ENCODE results near the gene STEAP3. TPM values are rescaled to one million over a fixed set of nuclear protein-coding genes. Genes with fewer than 3 reads are reported as not detected.

STEAP3 gene
- total RNA-seq, 1 donor from 2014 or later = 8.9 TPM

DNA sequence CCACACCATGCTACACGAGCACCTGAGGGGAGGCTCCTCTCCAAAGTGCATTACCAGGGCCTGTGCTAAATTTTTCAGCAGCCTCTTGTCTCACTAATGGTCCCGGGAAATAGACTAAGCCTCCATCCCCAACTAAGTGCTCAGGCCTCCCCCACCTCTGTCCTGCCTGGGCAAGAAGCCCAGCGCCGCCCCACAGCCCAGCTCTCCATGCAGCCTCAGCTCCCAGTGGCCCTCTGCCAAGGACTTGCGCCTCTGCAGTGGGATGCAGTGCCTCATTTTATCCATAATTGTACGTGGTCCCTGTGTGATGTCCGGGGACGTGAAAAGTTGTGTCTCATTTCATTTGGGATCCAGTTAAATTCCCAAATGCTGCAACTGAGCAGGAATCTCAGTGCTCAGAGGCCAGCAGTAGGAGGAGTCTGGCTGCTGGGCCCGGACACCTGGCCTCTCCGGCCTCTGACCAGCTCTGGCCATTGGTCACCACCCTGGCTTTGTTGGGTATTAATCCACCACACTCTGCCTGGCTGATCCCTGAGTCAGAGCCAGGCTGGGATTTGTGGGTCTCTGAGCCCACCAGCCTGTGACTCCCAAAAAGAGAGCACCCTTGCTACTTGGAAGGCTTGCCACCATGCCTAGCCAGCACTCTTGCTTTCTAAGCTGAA lies 11.4 kb upstream of the STEAP3 start:
- Histone ChIP-seq H3K4me3 (ENCODE audit: low read length in 3 of 3) (no peak overlapping the region), H3K9ac (ENCODE audit: low read depth in 1 of 3, low read length in 3 of 3) (no peak overlapping the region), H3K36me3 (ENCODE audit: control insufficient read depth in 3 of 3, insufficient read depth in 3 of 3, low read length in 3 of 3) (no peaks in the 10 kb centered on the region), H3K27ac (ENCODE audit: low read depth, low read length) (no peak overlapping the region), H3K27me3 (ENCODE audit: control insufficient read depth in 3 of 3, insufficient read depth in 3 of 3, low read length in 3 of 3) (peaks cover 0 to 2% (median 0%) of the 10 kb centered on the region in 3 donors), H3K4me1 (ENCODE audit: control insufficient read depth in 3 of 3, insufficient read depth in 3 of 3, low read length in 3 of 3) (no peaks in the 10 kb centered on the region), H3K9me3 (ENCODE audit: control insufficient read depth in 3 of 3, low read length in 3 of 3) (no peaks in the 10 kb centered on the region)

DNA sequence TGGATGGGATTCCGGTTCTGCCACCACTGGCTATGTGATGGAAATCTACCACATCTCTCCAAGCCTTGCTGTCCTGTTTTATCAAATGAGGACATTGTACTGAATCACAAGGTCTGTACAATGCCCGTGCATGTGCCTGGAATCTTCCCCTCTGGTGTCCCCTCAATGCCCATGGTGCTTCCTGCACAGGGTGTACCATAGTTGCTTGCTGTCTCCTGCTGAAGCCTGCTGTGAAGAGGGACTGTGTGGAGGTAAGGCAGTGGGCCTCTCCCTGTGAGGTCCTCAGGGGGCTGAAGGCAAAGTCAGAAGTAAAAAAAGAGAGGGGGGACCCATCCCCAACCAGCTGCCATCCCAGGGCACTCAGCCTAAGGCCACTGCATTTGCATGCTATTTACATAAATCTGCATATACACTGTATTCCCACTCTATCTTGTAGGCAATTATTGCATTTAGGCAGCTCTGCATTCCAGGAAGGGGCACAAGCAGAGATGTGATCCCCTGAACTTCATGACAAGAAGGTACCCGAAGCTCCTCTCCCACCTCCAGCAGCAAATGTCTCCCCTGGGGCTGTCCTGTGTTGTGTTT lies 9.1 kb upstream of the STEAP3 start:
- Histone ChIP-seq H3K4me3 (ENCODE audit: low read length in 3 of 3) (no peak overlapping the region), H3K9ac (ENCODE audit: low read depth in 1 of 3, low read length in 3 of 3) (no peak overlapping the region), H3K4me1 (ENCODE audit: control insufficient read depth in 3 of 3, insufficient read depth in 3 of 3, low read length in 3 of 3) (peaks cover 7 to 18% (median 12%) of the 10 kb centered on the region in 3 donors), H3K27ac (ENCODE audit: low read depth, low read length) (no peak overlapping the region), H3K27me3 (ENCODE audit: control insufficient read depth in 3 of 3, insufficient read depth in 3 of 3, low read length in 3 of 3) (peaks cover 0 to 2% (median 0%) of the 10 kb centered on the region in 3 donors), H3K9me3 (ENCODE audit: control insufficient read depth in 3 of 3, low read length in 3 of 3) (no peaks in the 10 kb centered on the region), H3K36me3 (ENCODE audit: control insufficient read depth in 3 of 3, insufficient read depth in 3 of 3, low read length in 3 of 3) (no peaks in the 10 kb centered on the region)

DNA sequence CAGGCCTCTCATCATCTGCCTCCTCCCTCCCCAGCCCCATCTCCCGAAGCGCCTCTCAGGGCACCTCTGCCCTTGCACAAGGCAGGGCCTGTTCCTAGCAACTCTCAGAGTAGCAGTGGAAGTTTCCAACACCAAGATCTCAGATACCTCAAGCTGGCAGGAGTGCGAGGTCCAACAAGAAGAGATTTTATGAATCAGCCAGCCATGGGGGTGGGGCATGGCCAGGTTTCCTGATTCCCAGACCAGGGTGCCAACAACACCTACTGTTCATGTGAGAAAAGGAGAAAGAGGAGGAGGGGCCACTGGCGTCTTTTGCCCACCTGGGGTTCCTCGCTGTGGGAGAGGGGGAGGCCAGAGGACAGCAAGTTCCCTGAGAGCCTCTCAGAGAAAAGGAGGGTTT lies 6.6 kb upstream of the STEAP3 start:
- Histone ChIP-seq H3K27me3 (ENCODE audit: control insufficient read depth in 3 of 3, insufficient read depth in 3 of 3, low read length in 3 of 3) (no peaks in the 10 kb centered on the region), H3K9ac (ENCODE audit: low read depth in 1 of 3, low read length in 3 of 3) (no peak overlapping the region), H3K4me1 (ENCODE audit: control insufficient read depth in 3 of 3, insufficient read depth in 3 of 3, low read length in 3 of 3) (peaks cover 7 to 19% (median 12%) of the 10 kb centered on the region in 3 donors), H3K27ac (ENCODE audit: low read depth, low read length) (no peak overlapping the region), H3K36me3 (ENCODE audit: control insufficient read depth in 3 of 3, insufficient read depth in 3 of 3, low read length in 3 of 3) (no peaks in the 10 kb centered on the region), H3K4me3 (ENCODE audit: low read length in 3 of 3) (no peak overlapping the region), H3K9me3 (ENCODE audit: control insufficient read depth in 3 of 3, low read length in 3 of 3) (no peaks in the 10 kb centered on the region)

DNA sequence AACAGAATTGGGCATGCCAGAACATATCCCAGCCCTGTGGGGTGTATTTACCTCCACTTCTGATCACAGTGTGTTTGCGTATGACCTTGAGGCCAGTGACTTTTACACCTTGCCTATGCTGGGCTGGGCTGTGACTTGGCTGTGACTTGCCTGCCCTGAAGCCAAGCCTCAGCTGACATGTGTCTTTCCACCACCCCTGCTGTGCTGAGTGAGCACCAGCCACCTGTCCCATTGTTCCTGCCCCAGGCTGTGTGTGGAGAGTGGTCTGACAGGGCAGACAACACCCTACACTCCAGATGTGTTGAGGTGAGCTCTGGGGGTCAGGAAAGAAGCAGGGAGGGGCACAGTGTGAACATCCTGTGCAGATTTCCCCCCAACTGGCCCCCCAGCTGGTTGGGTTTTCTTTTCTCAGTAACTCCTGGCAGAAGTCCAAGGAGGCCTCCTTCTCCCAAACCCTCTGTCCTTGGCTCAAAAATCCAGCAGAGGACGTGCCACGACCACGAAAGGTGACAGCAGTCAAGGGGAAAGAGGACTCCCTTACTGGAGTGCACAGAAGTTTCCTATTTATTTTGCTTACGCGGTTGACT lies 5.1 kb upstream of the STEAP3 start:
- no peaks in the 10 kb centered on the region for H3K27me3 ChIP-seq (ENCODE audit: control insufficient read depth in 3 of 3, insufficient read depth in 3 of 3, low read length in 3 of 3)

DNA sequence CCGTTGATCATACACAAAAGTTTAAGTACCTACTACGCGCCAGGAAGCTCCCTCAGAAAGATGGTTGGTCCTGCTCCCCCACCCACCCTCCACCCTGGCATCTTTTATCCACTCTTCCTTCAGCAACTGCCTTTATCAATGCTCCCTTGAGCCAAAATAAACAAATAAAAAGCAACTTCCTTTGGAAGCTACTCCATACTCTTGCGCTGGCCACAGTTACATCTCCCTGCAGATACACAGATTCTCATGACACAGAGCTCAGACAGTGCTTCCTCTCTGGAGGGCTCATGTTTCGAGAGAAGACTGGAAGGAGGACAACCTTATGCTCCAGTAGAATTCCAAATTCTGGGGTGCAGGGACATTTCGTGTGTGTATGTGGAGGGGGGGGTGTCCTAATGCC lies 3.8 kb upstream of the STEAP3 start:
- Histone ChIP-seq H3K27ac (ENCODE audit: low read depth, low read length) (no peak overlapping the region), H3K36me3 (ENCODE audit: control insufficient read depth in 3 of 3, insufficient read depth in 3 of 3, low read length in 3 of 3) (no peaks in the 10 kb centered on the region), H3K27me3 (ENCODE audit: control insufficient read depth in 3 of 3, insufficient read depth in 3 of 3, low read length in 3 of 3) (no peaks in the 10 kb centered on the region), H3K9ac (ENCODE audit: low read depth in 1 of 3, low read length in 3 of 3) (peak overlapping the region in 1 of 3 donors; percentile 19), H3K4me3 (ENCODE audit: low read length in 3 of 3) (no peak overlapping the region), H3K4me1 (ENCODE audit: control insufficient read depth in 3 of 3, insufficient read depth in 3 of 3, low read length in 3 of 3) (peaks cover 16 to 38% (median 24%) of the 10 kb centered on the region in 3 donors), H3K9me3 (ENCODE audit: control insufficient read depth in 3 of 3, low read length in 3 of 3) (no peaks in the 10 kb centered on the region)

More for the DNA sequence above, 5.1 kb upstream of the STEAP3 start:
- no peaks in the 10 kb centered on the region for H3K9me3 ChIP-seq (ENCODE audit: control insufficient read depth in 3 of 3, low read length in 3 of 3)
- H3K4me1 ChIP-seq (ENCODE audit: control insufficient read depth in 3 of 3, insufficient read depth in 3 of 3, low read length in 3 of 3) = peaks cover 7 to 27% (median 15%) of the 10 kb centered on the region in 3 donors
- no peaks in the 10 kb centered on the region for H3K36me3 ChIP-seq (ENCODE audit: control insufficient read depth in 3 of 3, insufficient read depth in 3 of 3, low read length in 3 of 3)
- peak overlapping the region in 1 of 3 donors; percentile 29 for H3K4me3 ChIP-seq (ENCODE audit: low read length in 3 of 3)
- peak overlapping the region; percentile 66 for H3K27ac ChIP-seq (ENCODE audit: low read depth, low read length)
- peak overlapping the region in 1 of 3 donors; percentile 62 for H3K9ac ChIP-seq (ENCODE audit: low read depth in 1 of 3, low read length in 3 of 3)

DNA sequence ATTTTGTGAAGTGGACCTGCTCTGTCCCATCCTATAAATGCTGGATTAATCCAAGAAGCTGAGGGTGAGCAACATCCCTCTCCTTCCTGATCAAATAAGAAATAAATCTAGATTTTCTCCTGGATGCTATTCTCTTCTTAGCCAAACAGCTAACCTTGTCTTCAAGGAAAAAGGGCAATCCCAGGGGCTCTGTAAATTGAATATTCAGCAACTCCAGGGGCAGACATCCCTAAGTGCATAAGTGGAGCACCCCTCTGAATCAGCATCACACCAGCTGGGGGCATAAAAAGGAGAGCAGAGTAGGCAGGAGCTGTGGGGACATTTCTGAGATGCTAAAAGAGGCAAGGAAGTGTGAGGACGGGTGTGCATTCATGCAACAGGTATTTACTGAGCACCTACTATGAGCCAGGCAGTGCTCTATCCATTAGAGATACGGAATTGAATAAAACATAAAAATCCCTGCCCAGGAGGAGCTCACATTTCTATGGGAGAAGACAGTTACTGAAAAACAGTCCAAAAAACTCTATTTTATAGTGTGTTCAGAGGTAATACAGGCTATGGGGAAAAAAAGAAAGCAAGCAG lies 2.8 kb upstream of the STEAP3 start:
- Histone ChIP-seq H3K27ac (ENCODE audit: low read depth, low read length) (no peak overlapping the region), H3K27me3 (ENCODE audit: control insufficient read depth in 3 of 3, insufficient read depth in 3 of 3, low read length in 3 of 3) (peaks cover 0 to 3% (median 0%) of the 10 kb centered on the region in 3 donors), H3K36me3 (ENCODE audit: control insufficient read depth in 3 of 3, insufficient read depth in 3 of 3, low read length in 3 of 3) (no peaks in the 10 kb centered on the region), H3K9me3 (ENCODE audit: control insufficient read depth in 3 of 3, low read length in 3 of 3) (no peaks in the 10 kb centered on the region), H3K9ac (ENCODE audit: low read depth in 1 of 3, low read length in 3 of 3) (no peak overlapping the region), H3K4me1 (ENCODE audit: control insufficient read depth in 3 of 3, insufficient read depth in 3 of 3, low read length in 3 of 3) (peaks cover 26 to 48% (median 33%) of the 10 kb centered on the region in 3 donors), H3K4me3 (ENCODE audit: low read length in 3 of 3) (no peak overlapping the region)

DNA sequence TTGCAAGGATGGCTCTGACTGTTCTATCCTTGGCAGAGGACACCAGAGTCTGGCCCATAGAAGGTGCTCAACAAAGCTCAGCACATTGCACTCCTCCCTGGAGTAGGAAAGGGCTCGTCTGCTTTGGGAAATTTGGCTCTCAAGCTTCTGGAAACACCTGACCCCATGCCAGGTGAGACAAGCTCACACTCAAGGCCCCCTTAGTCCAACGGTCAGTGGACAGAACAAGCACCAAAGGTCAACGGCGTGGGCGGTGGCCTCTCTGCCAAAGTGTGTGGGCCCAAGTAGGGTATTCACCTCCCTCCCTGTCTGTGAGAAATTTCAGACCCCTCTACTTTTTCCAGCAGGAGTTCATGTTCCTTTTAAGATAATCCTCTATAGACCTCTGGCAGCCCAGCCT lies 2.0 kb upstream of the STEAP3 start:
- no peak overlapping the region for H3K9ac ChIP-seq (ENCODE audit: low read depth in 1 of 3, low read length in 3 of 3)
- peaks cover 33 to 56% (median 41%) of the 10 kb centered on the region in 3 donors for H3K4me1 ChIP-seq (ENCODE audit: control insufficient read depth in 3 of 3, insufficient read depth in 3 of 3, low read length in 3 of 3)
- H3K36me3 ChIP-seq (ENCODE audit: control insufficient read depth in 3 of 3, insufficient read depth in 3 of 3, low read length in 3 of 3) = no peaks in the 10 kb centered on the region
- H3K4me3 ChIP-seq (ENCODE audit: low read length in 3 of 3) = no peak overlapping the region
- no peak overlapping the region for H3K27ac ChIP-seq (ENCODE audit: low read depth, low read length)
- peaks cover 0 to 3% (median 0%) of the 10 kb centered on the region in 3 donors for H3K27me3 ChIP-seq (ENCODE audit: control insufficient read depth in 3 of 3, insufficient read depth in 3 of 3, low read length in 3 of 3)
- H3K9me3 ChIP-seq (ENCODE audit: control insufficient read depth in 3 of 3, low read length in 3 of 3) = no peaks in the 10 kb centered on the region

DNA sequence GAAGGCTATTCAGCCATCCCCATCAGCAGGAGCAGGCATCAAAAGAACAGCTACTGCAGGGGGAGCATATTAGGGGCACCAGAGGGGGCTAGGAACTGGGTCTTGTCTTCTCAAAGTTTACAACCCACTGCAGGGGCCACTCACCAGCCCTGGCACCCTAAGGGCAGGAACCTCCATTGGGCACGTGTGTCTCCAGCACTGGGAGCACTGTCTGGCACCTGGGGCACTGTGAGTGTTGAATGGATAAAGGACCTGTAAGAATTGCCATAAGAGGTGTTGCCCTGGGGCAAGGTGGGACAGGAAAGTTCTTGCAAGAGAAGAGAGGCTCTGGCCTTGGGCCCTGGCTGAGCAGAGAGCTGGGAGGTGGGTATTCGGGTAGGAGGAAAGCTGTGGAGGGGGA lies 1.4 kb upstream of the STEAP3 start:
- no peak overlapping the region for H3K4me3 ChIP-seq (ENCODE audit: low read length in 3 of 3)
- no peak overlapping the region for H3K27ac ChIP-seq (ENCODE audit: low read depth, low read length)
- no peak overlapping the region for H3K9ac ChIP-seq (ENCODE audit: low read depth in 1 of 3, low read length in 3 of 3)
- no peaks in the 10 kb centered on the region for H3K9me3 ChIP-seq (ENCODE audit: control insufficient read depth in 3 of 3, low read length in 3 of 3)
- peaks cover 0 to 3% (median 0%) of the 10 kb centered on the region in 3 donors for H3K27me3 ChIP-seq (ENCODE audit: control insufficient read depth in 3 of 3, insufficient read depth in 3 of 3, low read length in 3 of 3)
- H3K36me3 ChIP-seq (ENCODE audit: control insufficient read depth in 3 of 3, insufficient read depth in 3 of 3, low read length in 3 of 3) = peaks cover 0 to 2% (median 0%) of the 10 kb centered on the region in 3 donors
- H3K4me1 ChIP-seq (ENCODE audit: control insufficient read depth in 3 of 3, insufficient read depth in 3 of 3, low read length in 3 of 3) = peaks cover 38 to 62% (median 42%) of the 10 kb centered on the region in 3 donors

DNA sequence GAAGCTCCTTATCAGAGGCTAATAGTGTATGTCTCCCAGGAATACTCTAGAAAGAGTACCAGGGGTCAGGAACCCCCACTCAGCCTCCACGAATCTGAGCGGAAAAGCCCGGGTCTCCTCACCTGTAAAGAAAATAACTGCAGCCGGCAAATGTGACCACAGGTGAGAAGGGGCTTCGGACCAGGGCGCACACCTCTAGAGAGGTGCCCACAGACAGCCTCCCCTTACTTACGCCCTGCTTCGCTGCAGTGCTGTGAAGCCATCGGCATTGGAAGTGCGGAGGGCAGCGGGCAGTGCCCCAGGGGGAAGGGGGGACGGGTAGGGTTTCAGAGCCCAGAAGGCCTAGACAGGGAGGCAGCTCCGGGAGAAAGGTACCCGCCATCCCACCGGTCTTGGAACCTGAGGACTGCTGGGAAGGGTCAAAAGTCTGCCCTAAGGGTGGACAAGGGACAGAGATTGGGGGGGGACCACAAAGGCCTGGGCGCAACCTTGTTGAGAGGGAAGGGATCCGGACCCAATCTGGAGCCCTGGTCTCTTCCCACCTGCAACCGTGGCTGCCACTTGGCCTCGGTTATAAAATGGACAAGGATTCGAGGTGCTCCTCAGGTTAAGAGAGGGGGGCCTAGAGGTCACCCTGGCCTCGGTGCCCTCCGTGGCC lies 642 bp upstream of the STEAP3 start:
- peaks cover 0 to 4% (median 0%) of the 10 kb centered on the region in 3 donors for H3K36me3 ChIP-seq (ENCODE audit: control insufficient read depth in 3 of 3, insufficient read depth in 3 of 3, low read length in 3 of 3)
- H3K9me3 ChIP-seq (ENCODE audit: control insufficient read depth in 3 of 3, low read length in 3 of 3) = no peaks in the 10 kb centered on the region
- H3K9ac ChIP-seq (ENCODE audit: low read depth in 1 of 3, low read length in 3 of 3) = peak overlapping the region; percentile 63 to 95 (median 65)
- H3K27ac ChIP-seq (ENCODE audit: low read depth, low read length) = peak overlapping the region; percentile 89
- H3K27me3 ChIP-seq (ENCODE audit: control insufficient read depth in 3 of 3, insufficient read depth in 3 of 3, low read length in 3 of 3) = peaks cover 0 to 3% (median 0%) of the 10 kb centered on the region in 3 donors
- H3K4me1 ChIP-seq (ENCODE audit: control insufficient read depth in 3 of 3, insufficient read depth in 3 of 3, low read length in 3 of 3) = peaks cover 39 to 61% (median 41%) of the 10 kb centered on the region in 3 donors
- H3K4me3 ChIP-seq (ENCODE audit: low read length in 3 of 3) = peak overlapping the region; percentile 54 to 82 (median 79)
